Measurements from ENCODE around the gene E2F6. TPM values are rescaled to one million over a fixed set of nuclear protein-coding genes. Genes with fewer than 3 reads are reported as not detected.

The E2F6 gene
- total and polyA plus RNA-seq, 2 of the 4 experiments (the other 2 are of a cell fraction): 8.2 to 10.9 TPM

DNA sequence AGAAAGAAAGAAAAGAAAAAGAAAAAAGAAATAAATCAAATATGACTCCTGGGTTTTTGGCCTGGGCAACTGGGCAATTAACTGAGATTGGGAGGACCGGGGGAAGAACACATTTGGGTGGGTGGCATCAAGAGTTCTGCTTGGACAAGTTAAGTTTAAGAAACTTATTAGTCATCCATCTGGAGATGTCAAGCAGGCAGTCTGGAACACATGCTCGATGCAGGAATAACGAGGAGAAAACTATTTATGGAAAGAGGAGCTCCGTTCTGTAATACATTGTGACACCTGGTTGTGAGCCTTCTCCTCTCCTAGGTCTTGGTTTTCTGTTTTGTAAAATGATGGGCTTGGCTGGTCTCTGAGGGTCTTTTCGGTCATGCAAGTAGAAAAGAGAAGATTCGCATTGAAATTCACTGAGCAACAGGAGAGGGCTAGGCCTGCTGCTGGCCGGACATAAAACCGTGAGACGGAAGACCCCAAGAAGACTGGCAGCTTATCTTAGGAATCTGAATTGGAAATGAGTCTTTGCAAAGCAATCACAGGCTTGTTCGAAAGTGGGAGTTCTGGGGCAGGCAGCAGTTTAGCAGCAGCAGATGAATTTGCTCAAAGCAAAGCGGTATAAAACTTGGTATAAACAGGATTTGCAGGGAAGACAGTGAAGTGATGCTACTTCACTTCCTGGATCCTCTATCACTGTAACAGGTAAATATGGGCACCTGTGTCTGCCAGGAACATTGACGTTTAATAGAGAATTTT lies 51.4 kb downstream of the E2F6 start:
- no TSS peak for BruUV-seq (replicated peaks)
- Histone ChIP-seq H3K56ac (ENCODE audit: extremely low read depth, insufficient read depth, low read length) (no peak overlapping the region), H3K79me1 (ENCODE audit: low read depth in 1 of 2, low read length in 2 of 2) (peaks cover 0 to 5% of the 10 kb centered on the region in 2 experiments; a peak in 1 of 4 replicates), H3K36me3 (ENCODE audit: control insufficient read depth, insufficient read depth, low read length) (no peaks in the 10 kb centered on the region), H3K4me3 (ENCODE audit: insufficient read depth, low read depth, low read length) (no peak overlapping the region), H4K8ac (ENCODE audit: low read depth in 2 of 2, low read length in 2 of 2) (no peak overlapping the region), H4K91ac (ENCODE audit: insufficient read depth, low read depth, low read length) (no peak overlapping the region), H3K4ac (ENCODE audit: low read depth, low read length) (no peak overlapping the region), H3K23ac (ENCODE audit: low read depth, low read length) (no peak overlapping the region), H2BK5ac (ENCODE audit: low read depth, low read length, poor library complexity, severe bottlenecking) (no peak overlapping the region), H3K27me3 (ENCODE audit: control insufficient read depth, insufficient read depth, low read length) (no peaks in the 10 kb centered on the region), H3K18ac (ENCODE audit: low read depth, low read length) (no peak overlapping the region), H2BK120ac (ENCODE audit: low read depth, low read length) (no peak overlapping the region), H3K4me2 (ENCODE audit: low read depth, low read length) (no peak overlapping the region), H2BK15ac (ENCODE audit: low read depth, low read length) (no peak overlapping the region), H4K20me1 (ENCODE audit: insufficient read depth, low read length) (no peaks in the 10 kb centered on the region), H2AK9ac (replicated peaks; ENCODE audit: low read depth, low read length, poor library complexity) (no peak overlapping the region), H3K4me1 (ENCODE audit: control insufficient read depth, insufficient read depth, low read length) (no peaks in the 10 kb centered on the region; the same call in 1 of the 2 replicates), H4K5ac (ENCODE audit: low read depth, low read length) (no peak overlapping the region), H3K9me1 (ENCODE audit: insufficient read depth, low read length) (0 out of 2 replicates have a peak, but pooled peaks cover 2% of the 10 kb centered on the region), H2AK5ac (ENCODE audit: low read depth, low read length) (no peak overlapping the region), H2AFZ (replicated peaks; ENCODE audit: low read length, poor library complexity) (no peak overlapping the region), H2BK20ac (ENCODE audit: low read depth, low read length) (no peak overlapping the region), H3K27ac (ENCODE audit: insufficient read depth, low read length) (no peak overlapping the region), H3K14ac (replicated peaks; ENCODE audit: low read depth, low read length) (no peak overlapping the region), H3K9me3 (ENCODE audit: control insufficient read depth, insufficient read depth, low read length) (peaks cover 4% of the 10 kb centered on the region), H3K9ac (ENCODE audit: low read depth, low read length) (no peak overlapping the region)
- DNase-seq: no peak
- in situ Hi-C loops (cut with MboI; ENCODE audit: low sequenced_read_pairs) (loop anchor here (5.0 kb wide), 1 partner anchor 177 kb away; no protein-coding TSS in a partner anchor), dilution Hi-C loops (cut with HindIII; ENCODE audit: low sequenced_read_pairs, unreplicated experiment) (no loop called here), intact Hi-C loops (cut with micrococcal nuclease) (no loop called here)
- ChIA-PET CTCF (interaction anchor here (0.6 kb wide), 1 partner anchor 391 kb away, joined by 4 read pairs; no protein-coding TSS in a partner anchor), POLR2A (ENCODE audit: unreplicated experiment) (no interaction called here)
- ATAC-seq (ENCODE audit: low read depth): no peak
- 84% methylated on average over 4 of the region's 12 CpGs; no CpG with 5 or more reads in 1 of the 2 experiments for WGBS, 2 experiments (ENCODE audit: extremely low coverage in 2 of 2, insufficient read length in 1 of 2)
- no peak for TF ChIP-seq MAFK (IDR thresholded peaks at IDR 0.05; ENCODE audit: low read depth, low read length)
- TF ChIP-seq, protein P1, sequence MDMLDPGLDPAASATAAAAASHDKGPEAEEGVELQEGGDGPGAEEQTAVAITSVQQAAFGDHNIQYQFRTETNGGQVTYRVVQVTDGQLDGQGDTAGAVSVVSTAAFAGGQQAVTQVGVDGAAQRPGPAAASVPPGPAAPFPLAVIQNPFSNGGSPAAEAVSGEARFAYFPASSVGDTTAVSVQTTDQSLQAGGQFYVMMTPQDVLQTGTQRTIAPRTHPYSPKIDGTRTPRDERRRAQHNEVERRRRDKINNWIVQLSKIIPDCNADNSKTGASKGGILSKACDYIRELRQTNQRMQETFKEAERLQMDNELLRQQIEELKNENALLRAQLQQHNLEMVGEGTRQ (IDR thresholded peaks at IDR 0.05; ENCODE audit: low read depth, low read length): no peak
- no peak for TF ChIP-seq FOS (IDR thresholded peaks at IDR 0.05; ENCODE audit: low read depth, low read length)
- TF ChIP-seq MXI1 (IDR thresholded peaks at IDR 0.05; ENCODE audit: borderline replicate concordance, low read depth, low read length): no peak
- TF ChIP-seq RFX5 (IDR thresholded peaks at IDR 0.05; ENCODE audit: low read depth, low read length): no peak
- no peak for TF ChIP-seq BHLHE40 (IDR thresholded peaks at IDR 0.05; ENCODE audit: low read depth, low read length)
- no peak for TF ChIP-seq CEBPB (IDR thresholded peaks at IDR 0.05; ENCODE audit: low read depth, low read length)
- TF ChIP-seq, protein P2, sequence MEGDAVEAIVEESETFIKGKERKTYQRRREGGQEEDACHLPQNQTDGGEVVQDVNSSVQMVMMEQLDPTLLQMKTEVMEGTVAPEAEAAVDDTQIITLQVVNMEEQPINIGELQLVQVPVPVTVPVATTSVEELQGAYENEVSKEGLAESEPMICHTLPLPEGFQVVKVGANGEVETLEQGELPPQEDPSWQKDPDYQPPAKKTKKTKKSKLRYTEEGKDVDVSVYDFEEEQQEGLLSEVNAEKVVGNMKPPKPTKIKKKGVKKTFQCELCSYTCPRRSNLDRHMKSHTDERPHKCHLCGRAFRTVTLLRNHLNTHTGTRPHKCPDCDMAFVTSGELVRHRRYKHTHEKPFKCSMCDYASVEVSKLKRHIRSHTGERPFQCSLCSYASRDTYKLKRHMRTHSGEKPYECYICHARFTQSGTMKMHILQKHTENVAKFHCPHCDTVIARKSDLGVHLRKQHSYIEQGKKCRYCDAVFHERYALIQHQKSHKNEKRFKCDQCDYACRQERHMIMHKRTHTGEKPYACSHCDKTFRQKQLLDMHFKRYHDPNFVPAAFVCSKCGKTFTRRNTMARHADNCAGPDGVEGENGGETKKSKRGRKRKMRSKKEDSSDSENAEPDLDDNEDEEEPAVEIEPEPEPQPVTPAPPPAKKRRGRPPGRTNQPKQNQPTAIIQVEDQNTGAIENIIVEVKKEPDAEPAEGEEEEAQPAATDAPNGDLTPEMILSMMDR (conservative IDR thresholded peaks at IDR 0.05; ENCODE audit: low read depth, low read length): no peak
- no peak for TF ChIP-seq NFE2L2 (IDR thresholded peaks at IDR 0.05; ENCODE audit: low read depth, low read length)
- TF ChIP-seq POLR2A (IDR thresholded peaks at IDR 0.05; ENCODE audit: low read depth, low read length): no peak
- no peak for TF ChIP-seq MAZ (IDR thresholded peaks at IDR 0.05; ENCODE audit: borderline replicate concordance, low read depth, low read length)
- TF ChIP-seq RCOR1 (IDR thresholded peaks at IDR 0.05; ENCODE audit: insufficient replicate concordance, low read length): no peak
- TF ChIP-seq RAD21 (IDR thresholded peaks at IDR 0.05; ENCODE audit: low read length): no peak
- TF ChIP-seq CHD1 (IDR thresholded peaks at IDR 0.05; ENCODE audit: low read depth, low read length): no peak
- TF ChIP-seq SMC3 (IDR thresholded peaks at IDR 0.05; ENCODE audit: low read depth, low read length): no peak
